ENCODE data around the gene APOD.

- TF ChIP-seq GATA3 (IDR thresholded peaks at IDR 0.05; ENCODE audit: low read depth, low read length) (no peak), GATA2 (IDR thresholded peaks at IDR 0.05; ENCODE audit: low read depth, low read length) (no peak)
These were observed 4.5 kb downstream of the APOD start for GRCh38 chr3:195579281-195579680.

Data from SH-SY5Y (cell line).